ENCODE measurements around the gene STRN3.

GRCh38 chr14:30961330-30961729 lies 64.8 kb downstream of the STRN3 start:
- TF ChIP-seq POLR2A (IDR thresholded peaks at IDR 0.05; ENCODE audit: low read length) (no peak), GATA1 (IDR thresholded peaks at IDR 0.05; ENCODE audit: low read depth, low read length) (no peak)

Measured in erythroblast (primary cell).